PFSK-1 (cell line): ENCODE results near the gene SPART.

ENCODE experiments used
- POLR2AphosphoS5 ChIP-seq: IDR thresholded peaks from 2 replicates; pipeline ENCODE4 v1.6.1; 2012; ENCODE audit warnings: low read depth, mild to moderate bottlenecking, control low read depth, low read length, moderate library complexity
- REST ChIP-seq, 2 experiments: IDR thresholded peaks; 2 replicates each; pipeline versions ENCODE4 v1.6.1 to v1.8.0; 2011 to 2012; ENCODE audit warnings: low read depth in 2 of 2, low read length in 2 of 2, control low read depth in 1 of 2, inconsistent platforms in 1 of 2, mild to moderate bottlenecking in 1 of 2, moderate library complexity in 1 of 2; ENCODE audit not compliant: insufficient read depth in 1 of 2
- SIN3A ChIP-seq: IDR thresholded peaks from 2 replicates; pipeline ENCODE4 v1.6.1; 2012; ENCODE audit warnings: mild to moderate bottlenecking, low read length, moderate library complexity, borderline replicate concordance; ENCODE audit not compliant: insufficient read depth
- TAF1 ChIP-seq: IDR thresholded peaks from 2 replicates; pipeline ENCODE4 v1.6.1; 2012; ENCODE audit warnings: low read length, control low read depth, borderline replicate concordance; ENCODE audit not compliant: insufficient read depth

GRCh38 chr13:36288794-36289391, 57.3 kb downstream of the SPART start:
- TF ChIP-seq POLR2AphosphoS5 (no peak), REST (IDR thresholded peaks at IDR 0.05; ENCODE audit: insufficient read depth in 1 of 2, low read depth in 2 of 2, low read length in 2 of 2) (no peak), SIN3A (no peak), TAF1 (no peak)
